ENCODE results near the gene CDA. TPM values are rescaled to one million over a fixed set of nuclear protein-coding genes. Genes with fewer than 3 reads are reported as not detected.

Gene CDA
- total and polyA plus RNA-seq, 2 of the 8 experiments (the other 6 are each of a cell fraction or from before 2014, with no cell fraction given), result 4.4 to 11.3 TPM

DNA sequence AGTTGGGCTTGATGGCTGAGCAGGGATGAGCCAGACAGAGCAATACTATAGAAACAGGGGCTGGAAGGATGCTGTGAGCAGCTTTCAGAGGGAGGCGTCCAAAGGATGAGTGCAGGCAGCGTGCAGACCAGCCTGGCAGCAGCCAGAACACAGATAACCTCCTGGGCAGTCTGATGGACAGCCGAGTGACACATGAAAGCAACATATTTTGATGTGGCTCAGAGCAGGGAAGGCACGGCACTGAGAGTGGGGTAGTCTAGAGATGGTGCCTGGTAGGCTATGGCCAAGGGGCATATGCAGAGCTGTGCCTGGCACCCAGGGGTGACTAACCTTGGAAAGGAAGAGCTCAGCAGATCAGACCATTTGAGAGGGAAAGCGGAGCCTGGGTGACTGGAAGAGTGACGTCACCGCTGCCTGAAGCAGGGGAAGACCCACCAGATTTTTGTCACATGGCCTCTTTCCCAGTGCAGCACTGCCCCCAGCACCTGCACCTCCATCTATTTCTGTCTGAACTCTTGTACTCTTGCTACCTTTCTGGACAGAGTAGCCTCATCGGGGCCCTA lies 48.0 kb downstream of the CDA start (continued):
- TF ChIP-seq, protein P1, sequence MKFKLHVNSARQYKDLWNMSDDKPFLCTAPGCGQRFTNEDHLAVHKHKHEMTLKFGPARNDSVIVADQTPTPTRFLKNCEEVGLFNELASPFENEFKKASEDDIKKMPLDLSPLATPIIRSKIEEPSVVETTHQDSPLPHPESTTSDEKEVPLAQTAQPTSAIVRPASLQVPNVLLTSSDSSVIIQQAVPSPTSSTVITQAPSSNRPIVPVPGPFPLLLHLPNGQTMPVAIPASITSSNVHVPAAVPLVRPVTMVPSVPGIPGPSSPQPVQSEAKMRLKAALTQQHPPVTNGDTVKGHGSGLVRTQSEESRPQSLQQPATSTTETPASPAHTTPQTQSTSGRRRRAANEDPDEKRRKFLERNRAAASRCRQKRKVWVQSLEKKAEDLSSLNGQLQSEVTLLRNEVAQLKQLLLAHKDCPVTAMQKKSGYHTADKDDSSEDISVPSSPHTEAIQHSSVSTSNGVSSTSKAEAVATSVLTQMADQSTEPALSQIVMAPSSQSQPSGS (IDR thresholded peaks at IDR 0.05; ENCODE audit: low read length), result no peak
- TF ChIP-seq CHD1 (IDR thresholded peaks at IDR 0.05; ENCODE audit: low read depth, low read length), result no peak

Data from H1 (cell line).